Lower leg skin (tissue), 3 donors: Measurements from ENCODE around the gene TMEM144.

Source experiments
- POLR2A ChIP-seq, 2 donors: fragments of 450-650 bp; IDR thresholded peaks; one replicate each; pipeline ENCODE4 v1.6.1; 2016 to 2017; ENCODE audit warnings: antibody characterized with exemption in 2 of 2, mild to moderate bottlenecking in 1 of 2, moderate library complexity in 1 of 2
- TF ChIP-seq, protein P1 (sequence below), 3 donors: fragments of 450-650 bp; IDR thresholded peaks; one replicate each; pipeline ENCODE4 v1.5.1; 2016; ENCODE audit warnings: antibody characterized with exemption in 3 of 3, mild to moderate bottlenecking in 3 of 3, moderate library complexity in 2 of 3

DNA sequence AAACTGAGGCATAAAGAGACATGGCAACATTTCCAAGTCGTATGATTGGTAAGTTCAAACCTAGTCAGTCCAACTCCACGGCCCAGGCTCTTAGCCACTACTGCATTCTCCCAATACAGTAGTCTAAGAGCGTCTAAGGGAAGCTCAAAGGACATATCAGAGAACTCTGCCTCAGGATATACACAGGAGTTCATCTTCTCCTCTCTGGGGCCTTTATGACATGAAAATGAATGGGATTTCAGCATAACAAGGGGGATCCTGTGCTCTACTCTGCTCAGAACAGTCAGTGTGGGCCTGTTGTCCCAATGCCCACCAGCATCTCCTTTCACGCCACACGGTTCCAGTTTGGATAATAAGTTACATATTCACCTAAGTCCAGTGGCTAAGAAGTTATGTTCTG, 41.7 kb upstream of the TMEM144 start:
- TF ChIP-seq, protein P1, sequence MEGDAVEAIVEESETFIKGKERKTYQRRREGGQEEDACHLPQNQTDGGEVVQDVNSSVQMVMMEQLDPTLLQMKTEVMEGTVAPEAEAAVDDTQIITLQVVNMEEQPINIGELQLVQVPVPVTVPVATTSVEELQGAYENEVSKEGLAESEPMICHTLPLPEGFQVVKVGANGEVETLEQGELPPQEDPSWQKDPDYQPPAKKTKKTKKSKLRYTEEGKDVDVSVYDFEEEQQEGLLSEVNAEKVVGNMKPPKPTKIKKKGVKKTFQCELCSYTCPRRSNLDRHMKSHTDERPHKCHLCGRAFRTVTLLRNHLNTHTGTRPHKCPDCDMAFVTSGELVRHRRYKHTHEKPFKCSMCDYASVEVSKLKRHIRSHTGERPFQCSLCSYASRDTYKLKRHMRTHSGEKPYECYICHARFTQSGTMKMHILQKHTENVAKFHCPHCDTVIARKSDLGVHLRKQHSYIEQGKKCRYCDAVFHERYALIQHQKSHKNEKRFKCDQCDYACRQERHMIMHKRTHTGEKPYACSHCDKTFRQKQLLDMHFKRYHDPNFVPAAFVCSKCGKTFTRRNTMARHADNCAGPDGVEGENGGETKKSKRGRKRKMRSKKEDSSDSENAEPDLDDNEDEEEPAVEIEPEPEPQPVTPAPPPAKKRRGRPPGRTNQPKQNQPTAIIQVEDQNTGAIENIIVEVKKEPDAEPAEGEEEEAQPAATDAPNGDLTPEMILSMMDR (IDR thresholded peaks at IDR 0.05): no peak
- TF ChIP-seq POLR2A (IDR thresholded peaks at IDR 0.05): no peak
